C4-2B (cell line): ENCODE measurements around the gene FOXN3.

Experiments used
- H3K27ac ChIP-seq: fragments of 450-650 bp; 2 replicates; pipeline ENCODE4 v1.5.1; 2017
- ZFX ChIP-seq: fragments of 450-650 bp; IDR thresholded peaks from 2 replicates; pipeline ENCODE4 v1.6.1; 2017
- TF ChIP-seq, protein P1 (sequence below): fragments of 450-650 bp; conservative IDR thresholded peaks from 2 replicates; pipeline ENCODE4 v1.5.1; 2017; ENCODE audit warnings: mild to moderate bottlenecking

FOXN3 gene

DNA sequence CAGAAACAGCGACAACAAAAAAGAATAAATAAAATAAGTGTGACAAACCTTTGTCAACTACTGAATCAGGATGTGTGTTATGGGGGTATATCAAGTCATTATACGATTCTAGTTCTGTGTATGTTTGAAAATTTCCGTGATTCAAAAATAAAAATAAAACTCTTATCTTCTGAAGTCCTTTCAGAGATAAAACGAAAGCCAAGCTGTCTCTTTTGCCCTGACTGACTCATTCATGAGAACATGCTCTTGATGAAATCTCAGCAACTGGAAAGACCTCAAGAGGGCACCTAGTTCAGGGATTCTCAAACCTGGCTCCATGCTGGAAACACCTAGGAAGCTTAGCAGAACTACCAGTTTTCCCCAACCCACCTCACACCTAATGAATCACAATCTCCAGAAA lies 9.2 kb downstream of the FOXN3 start:
- H3K27ac ChIP-seq: no peak overlapping the region
- TF ChIP-seq, protein P1, sequence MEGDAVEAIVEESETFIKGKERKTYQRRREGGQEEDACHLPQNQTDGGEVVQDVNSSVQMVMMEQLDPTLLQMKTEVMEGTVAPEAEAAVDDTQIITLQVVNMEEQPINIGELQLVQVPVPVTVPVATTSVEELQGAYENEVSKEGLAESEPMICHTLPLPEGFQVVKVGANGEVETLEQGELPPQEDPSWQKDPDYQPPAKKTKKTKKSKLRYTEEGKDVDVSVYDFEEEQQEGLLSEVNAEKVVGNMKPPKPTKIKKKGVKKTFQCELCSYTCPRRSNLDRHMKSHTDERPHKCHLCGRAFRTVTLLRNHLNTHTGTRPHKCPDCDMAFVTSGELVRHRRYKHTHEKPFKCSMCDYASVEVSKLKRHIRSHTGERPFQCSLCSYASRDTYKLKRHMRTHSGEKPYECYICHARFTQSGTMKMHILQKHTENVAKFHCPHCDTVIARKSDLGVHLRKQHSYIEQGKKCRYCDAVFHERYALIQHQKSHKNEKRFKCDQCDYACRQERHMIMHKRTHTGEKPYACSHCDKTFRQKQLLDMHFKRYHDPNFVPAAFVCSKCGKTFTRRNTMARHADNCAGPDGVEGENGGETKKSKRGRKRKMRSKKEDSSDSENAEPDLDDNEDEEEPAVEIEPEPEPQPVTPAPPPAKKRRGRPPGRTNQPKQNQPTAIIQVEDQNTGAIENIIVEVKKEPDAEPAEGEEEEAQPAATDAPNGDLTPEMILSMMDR: no peak
- TF ChIP-seq ZFX: no peak

DNA sequence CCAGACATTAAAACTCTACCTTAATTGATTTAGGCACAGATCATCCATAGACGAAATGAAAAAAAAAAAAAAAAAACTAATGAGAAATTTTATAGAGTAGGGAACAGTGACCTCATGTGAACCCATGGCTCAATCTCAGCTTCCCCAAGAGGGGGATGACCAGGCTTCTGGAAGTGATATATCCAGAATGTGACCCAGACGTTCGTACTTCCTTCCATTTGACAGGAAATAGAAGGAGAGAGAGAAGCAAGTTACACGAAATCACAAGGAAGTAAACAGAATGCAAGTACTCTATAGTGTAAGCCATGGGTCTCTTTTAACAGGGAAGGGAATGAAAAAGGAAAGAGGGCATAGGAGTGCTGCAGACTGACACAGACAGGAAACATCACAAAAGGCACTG lies 10.1 kb downstream of the FOXN3 start:
- no peak overlapping the region for H3K27ac ChIP-seq
- TF ChIP-seq, protein P1: no peak
- no peak for TF ChIP-seq ZFX

DNA sequence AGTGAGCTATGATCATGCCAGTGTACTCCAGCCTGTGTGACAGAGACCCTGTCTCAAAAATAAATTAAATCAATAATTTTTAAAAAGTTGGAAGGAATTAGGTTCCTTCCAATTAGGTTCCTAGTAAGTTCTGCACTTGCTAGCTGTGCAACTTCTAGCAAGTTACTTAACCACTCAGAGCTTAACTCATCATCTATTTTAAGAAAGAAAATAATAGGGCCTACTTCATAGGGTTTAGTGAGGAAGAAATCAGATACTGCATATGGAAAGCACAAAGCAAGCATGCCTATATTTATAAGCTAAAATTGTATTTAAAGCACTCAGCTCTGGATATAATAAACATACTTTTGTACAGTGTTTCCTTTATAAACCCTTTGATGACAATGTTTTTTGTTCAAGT lies 10.7 kb downstream of the FOXN3 start:
- H3K27ac ChIP-seq: no peak overlapping the region
- TF ChIP-seq, protein P1: no peak
- TF ChIP-seq ZFX: no peak

DNA sequence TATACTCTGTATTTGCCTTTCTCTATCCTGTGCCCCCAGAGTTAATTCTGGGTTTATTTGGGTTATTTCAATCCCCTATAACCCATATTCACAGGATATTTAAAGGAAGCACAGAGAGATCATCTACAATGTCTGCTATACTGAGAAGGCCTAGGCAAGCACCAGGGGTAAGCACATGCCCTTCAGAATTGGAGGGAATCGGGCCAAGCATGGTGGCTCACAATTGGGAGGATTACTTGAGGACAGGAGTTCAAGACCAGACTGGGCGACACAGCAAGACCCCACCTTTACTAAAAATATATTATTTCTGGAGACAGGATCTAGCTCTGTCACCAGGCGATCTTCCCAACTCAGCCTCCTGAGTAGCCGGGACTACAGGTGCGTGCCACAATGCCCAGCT lies 11.3 kb downstream of the FOXN3 start:
- H3K27ac ChIP-seq: no peak overlapping the region
- TF ChIP-seq, protein P1: no peak
- no peak for TF ChIP-seq ZFX

DNA sequence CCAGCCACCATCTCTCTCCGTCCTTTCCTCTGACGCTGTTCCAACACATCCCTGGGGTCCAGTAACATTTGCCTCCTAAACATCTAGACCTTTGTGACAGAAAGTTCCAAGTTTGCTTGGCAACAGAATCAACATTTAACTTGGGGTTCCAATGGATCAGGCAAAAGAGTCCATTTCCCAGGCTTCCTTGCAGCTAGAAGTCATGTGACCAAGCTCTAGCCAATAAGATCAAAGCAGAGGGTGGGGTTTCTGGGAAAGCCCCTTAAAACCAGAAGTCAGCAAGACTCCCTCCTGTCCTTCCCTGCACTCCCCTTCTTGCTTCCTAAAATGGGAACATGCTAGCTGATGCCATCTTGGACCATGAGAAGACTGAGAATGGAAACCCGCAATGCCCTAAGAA lies 14.7 kb downstream of the FOXN3 start:
- TF ChIP-seq ZFX: no peak
- no peak overlapping the region for H3K27ac ChIP-seq

DNA sequence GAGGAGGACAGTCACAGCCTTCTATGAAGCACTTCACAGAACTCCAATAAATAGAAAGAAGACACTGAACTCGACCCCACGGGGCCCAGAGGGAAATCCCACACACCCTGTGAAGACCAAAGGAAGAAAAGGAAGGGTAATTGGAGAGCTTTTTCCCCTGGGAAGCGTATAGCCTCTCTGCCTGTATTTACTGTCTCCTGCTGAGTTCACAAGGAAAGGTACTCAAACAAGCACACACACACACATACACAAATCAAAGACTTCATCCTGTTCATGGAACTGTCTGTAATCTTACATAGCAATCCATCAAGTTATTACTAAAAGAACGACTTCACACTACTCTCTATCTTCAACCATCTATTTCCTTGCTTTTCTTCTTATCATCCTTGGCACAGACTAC lies 15.3 kb downstream of the FOXN3 start:
- TF ChIP-seq ZFX: no peak
- TF ChIP-seq, protein P1: no peak
- peak overlapping the region; percentile 20; the same call in 1 of the 2 replicates for H3K27ac ChIP-seq

DNA sequence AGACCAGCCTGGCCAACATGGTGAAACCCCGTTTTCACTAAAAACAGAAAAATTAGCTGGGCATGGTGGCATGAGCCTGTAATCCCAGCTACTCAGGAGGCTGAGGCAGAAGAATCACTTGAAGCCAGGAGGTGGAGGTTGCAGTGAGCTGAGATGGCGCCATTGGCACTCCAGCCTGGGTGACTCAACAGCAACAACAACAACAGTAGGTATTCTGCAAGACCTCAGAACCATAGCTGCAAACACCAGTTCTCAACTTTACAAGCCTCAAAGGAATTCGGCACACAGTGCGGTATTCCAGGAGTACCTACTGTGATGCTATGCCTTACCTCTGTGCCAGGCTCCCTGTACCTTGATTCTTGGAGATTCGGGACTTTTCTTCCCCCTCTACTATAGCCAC lies 15.8 kb downstream of the FOXN3 start:
- TF ChIP-seq, protein P1: no peak
- no peak for TF ChIP-seq ZFX
- H3K27ac ChIP-seq: peak overlapping the region; percentile 20; the same call in 1 of the 2 replicates

DNA sequence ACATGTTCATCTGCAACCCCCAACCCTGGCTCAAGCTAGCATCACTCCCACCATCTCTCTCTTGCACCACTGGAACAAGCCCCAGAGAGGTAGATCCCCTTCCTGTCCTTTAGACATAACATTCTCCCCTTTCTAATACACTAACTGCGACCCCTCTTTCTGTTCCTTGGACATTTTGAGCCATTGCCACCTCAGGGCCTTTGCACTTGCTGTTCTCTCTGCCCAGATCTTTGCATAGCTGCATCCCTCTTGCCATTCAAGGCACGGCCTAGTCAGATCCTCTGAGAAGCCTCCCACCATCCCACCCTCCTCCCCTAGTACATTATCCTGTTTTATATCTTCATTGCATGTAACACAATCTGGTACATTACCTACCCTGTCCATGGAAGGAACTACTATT lies 16.5 kb downstream of the FOXN3 start:
- TF ChIP-seq ZFX: no peak
- TF ChIP-seq, protein P1: no peak
- H3K27ac ChIP-seq: no peak overlapping the region
